ENCODE data around the gene CERS6.
"Not testable (repeated sequence)": the region's sequence is repeated elsewhere in the genome, so short reads cannot be mapped to it uniquely, and the experiment has no call there.

The CERS6 gene

DNA sequence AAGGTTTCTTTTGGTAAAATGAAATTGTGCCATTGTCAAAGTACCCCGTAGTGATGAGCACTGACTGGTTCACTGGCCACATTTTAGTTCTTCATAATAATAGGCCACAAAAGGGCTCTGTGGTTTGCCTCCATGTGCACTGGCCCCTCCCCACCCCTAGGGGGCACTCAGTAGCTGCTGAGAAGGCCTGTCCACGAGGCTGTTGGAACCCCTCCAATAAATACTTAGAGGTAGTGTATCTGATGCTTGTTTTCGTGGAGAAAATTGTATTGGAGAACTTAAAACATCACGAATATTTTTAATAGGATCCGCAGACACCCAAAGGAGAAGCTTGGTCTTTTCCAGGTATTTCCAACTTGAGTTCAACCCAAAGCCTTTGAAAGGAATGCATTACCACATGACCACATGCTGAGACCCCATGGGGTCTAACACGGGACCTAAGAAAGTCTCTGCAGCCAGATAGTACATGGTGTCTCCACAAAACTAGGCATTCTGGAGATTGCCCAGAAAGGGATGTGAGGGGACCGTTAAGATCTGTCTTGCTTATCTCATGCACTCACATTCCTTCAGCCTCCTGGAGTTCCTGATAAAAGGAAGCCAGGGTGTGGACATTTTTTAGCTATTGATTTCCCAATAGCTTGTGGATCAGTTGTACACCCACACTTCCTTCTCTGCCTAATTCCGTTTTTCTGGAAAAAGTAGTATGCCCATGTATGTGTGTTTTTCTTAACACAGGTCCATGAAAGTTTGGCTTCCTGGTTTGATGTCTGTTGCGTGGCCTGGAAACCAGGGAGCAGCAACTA lies 317.8 kb downstream of the CERS6 start:
- no peak for DNase-seq (ENCODE audit: low read depth)

DNA sequence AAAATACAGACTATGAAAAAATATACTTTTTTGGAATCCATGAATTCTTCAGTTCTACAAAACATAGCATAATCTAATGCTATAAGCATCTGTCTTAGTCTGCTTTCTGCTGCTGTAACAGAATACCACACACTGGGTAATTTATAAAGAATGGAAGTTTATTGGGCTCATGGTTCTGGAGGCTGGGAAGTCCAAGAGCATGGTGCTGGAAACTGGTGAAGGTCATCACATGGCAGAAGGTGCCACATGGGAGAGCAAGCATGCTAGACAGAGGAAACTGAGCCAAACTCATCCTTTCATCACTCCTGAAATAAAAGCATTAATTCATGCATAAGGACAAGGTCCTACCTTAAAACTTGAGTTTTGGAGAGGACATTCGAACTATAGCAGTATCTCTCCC lies 319.8 kb downstream of the CERS6 start:
- no peak for DNase-seq (ENCODE audit: low read depth)

DNA sequence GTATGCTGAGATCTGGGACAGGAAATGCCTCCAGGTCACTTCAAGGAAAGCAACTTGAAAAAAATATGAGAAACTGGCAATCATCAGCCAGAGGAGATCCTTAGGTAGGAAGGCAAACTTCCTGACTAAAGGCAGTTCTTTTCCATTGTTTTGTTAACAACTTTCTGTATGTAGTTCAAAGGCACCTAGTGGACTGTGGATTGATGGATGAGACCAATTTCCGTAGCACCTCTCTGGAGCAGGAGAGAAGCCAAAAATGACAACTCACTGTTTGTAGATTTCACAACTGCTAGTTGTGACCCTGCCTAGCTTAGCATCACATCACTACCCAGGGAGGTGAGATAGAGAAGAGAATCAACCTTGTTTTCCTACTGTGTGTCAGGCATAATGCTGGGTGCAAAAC lies 324.6 kb downstream of the CERS6 start:
- DNase-seq (ENCODE audit: low read depth) = no peak

DNA sequence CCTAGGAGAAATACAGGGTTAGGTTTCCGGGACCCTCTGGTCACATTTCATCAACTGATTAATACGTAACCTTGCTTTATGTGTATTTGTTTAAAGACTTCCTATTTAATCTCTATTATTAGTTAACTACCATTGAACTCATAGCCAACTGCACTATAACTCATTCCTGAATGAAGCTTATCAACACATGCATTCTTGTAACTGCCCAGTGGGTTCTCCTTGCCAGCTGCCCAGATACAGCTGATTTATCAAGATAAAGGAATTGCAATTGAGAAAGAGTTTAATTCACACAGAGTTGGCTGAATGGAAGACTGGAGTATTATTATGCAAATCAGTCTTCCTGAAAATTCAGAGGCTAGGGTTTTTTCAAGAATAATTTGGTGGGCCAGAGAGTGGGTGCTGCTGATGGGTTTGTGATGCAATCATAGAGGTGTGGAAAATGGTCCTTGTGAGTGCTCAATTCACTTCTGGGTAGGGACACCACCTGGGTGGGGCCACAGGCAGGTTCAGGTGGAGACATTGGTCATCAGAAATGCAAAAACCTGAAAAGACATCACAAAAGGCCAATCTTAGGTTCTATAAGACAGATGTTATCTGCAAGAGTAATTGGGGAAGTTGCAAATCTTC lies 325.2 kb downstream of the CERS6 start:
- DNase-seq (ENCODE audit: low read depth) = no peak

DNA sequence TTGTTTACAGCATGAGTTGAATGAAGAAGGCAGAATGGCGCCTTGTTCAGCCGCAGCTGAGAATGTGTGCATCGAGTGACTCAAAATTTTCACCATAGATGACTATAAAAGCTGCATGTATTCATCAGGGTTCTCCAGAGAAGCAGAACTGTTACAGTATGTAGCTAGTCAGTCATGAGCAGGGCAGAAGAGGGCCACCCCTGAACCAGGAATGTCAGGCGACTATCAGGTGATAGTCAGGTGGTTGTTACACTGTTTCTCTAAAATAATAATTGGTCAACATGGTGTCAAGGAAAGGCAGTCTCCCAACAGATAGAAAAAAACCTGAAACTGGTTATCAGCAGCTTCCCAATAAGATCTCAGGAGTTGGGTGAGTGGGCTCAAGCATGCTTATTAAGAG lies 326.2 kb downstream of the CERS6 start:
- no peak for DNase-seq (ENCODE audit: low read depth)

DNA sequence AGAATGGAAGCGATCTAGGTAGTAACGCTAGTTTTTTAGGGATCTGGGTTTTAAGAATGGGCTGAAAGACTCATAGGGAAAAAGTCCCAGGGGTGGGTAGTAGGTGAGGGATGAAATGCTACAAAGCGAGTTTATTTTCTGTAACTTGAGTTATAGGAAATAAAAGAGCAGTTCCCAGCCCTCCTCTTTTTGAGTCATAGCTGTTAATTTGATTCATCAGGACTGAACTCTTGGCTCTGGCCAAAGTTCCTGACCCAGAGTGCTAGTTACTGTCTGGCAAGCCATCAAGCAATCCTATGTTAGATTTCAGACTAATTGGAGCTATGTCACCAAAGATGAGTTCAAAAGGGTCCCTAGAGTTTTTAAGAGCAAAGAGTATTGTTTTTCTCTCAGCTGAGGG lies 328.9 kb downstream of the CERS6 start:
- DNase-seq (ENCODE audit: low read depth) = no peak

DNA sequence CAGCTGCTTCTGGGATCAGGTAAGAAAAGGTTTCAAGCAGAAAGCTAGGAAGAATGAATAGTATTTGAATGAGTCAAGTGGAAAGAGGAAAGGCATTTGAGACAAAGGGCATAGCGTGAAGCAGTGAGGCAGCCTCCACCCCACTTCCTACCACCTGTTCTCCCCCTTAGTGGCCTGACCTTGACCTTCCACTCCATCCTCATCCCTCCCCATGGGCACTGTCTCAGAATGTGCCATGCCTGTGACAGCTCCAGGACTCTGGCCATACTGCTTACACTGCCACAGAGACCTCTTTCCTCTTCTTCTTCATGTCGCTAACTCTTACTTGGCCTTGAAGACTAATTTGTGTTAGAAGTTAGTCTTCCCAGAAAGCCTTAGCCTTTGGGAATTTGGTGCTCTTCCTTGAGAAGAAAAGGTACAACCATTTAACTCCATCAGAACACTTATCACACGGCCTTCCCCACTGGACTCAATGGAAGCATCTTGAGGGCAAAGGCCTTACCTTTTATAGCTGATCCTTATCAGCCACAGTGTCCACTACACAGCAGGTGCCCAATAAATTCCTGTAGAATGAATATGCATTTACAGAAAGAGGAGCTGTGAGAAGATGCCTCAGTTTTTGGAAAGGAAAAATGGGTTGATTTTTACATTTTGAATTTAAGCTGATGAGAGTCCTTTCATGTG lies 331.2 kb downstream of the CERS6 start:
- DNase-seq (ENCODE audit: low read depth) = no peak

DNA sequence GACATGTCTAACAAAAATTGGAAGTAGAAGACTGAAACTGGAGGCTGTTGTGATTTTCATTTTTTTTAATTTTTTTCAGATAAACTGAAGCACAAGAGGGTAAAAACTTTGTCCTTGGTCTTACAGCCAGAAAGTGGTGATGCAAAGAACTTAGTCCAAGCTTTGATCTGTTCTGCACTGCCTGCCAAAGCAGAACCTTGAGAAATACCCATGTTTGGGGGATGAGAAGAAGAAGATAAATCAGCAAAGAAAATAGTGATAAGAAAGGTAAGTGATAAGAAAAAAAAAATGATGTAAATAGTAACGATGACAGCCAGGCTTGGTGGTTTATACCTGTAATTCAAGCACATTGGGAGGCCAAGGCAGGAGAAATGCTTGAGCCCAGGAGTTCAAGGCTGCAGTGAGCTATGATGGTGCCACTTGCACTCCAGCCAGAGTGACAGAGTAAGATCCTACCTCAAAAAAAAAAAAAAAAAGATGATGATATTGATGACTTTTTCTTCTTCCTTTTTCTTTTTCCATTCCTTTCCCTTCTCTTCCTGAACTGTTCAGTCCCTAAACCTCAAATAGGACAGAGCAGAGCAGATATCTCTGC lies 331.8 kb downstream of the CERS6 start:
- no peak for DNase-seq (ENCODE audit: low read depth)

DNA sequence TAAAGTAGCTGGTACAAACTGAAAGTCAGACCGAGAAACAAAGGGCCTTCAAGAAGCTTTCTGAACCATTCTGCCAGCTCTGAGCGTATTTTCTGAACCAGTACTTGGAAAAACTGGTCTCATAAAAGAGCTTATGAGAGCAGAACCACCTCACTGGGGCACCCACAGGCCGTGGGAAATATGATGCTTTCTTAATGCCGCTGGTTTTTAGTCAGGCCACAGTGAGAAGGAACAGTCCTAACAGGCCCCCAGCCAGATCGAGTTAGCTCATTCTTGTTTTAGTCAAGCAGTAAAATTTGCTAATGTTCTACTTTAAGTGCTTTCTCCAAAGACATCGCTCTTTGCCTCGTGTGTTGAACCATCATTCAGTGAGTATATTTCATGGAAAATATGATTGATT lies 333.7 kb downstream of the CERS6 start:
- no peak for DNase-seq (ENCODE audit: low read depth)

DNA sequence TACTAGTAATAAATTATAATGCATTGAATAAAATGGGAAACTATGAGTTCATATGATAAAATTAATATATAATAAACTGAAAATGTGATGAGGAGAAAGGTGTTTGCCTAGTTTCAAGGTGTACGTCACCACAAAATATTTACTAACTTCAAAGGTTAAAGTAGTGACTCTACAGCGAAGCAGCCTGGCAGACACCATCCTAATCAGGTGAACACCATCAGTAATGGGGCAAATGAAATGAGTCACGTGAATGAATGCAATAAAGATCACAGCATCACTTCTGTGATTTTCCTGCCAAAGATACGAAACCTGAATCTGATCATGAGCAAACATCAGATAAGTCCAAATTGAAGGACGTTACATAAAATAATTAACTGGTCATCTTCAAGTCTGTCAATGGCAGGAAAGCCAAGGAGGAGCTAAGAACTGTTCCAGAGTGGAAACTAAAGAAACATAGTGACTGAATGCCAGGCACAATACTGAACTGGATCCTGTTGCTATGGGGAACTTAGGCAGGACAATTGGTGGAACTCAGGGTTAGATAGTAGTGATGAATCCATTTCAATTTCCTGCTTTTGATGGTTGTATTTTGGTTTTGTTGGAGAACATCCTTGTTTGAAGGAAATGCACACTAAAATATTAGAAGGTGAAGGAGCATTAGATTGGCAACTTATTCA lies 334.3 kb downstream of the CERS6 start:
- no peak for DNase-seq (ENCODE audit: low read depth)

DNA sequence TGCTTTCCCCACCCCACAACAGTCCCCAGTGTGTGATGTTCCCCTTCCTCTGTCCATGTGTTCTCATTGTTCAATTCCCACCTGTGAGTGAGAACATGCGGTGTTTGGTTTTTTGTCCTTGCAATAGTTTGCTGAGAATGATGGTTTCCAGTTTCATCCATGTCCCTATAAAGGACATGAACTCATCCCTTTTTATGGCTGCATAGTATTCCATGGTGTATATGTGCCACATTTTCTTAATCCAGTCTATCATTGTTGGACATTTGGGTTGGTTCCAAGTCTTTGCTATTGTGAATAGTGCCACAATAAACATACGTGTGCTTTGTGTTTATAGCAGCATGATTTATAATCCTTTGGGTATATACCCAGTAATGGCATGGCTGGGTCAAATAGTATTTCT lies 335.1 kb downstream of the CERS6 start:
- DNase-seq (ENCODE audit: low read depth) = not testable (repeated sequence)

DNA sequence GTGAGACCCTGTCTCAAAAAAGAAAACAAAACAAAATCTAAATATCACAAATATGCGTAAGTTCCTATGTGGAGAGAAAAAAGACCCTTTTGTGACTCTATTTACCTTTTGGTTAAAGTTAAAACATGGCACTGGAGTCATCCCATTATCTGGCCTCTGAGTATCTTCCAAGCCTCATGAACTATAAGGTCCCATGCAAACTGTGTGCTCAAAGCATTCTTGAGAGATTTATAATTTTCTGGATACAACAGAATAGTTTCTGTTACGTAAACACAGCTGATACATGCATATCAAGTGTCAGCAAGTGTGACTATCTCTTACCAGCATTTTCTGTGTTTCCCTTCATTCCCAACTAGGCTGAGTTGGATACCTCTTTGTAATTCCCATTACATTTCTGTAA lies 337.5 kb downstream of the CERS6 start:
- DNase-seq (ENCODE audit: low read depth) = no peak

DNA sequence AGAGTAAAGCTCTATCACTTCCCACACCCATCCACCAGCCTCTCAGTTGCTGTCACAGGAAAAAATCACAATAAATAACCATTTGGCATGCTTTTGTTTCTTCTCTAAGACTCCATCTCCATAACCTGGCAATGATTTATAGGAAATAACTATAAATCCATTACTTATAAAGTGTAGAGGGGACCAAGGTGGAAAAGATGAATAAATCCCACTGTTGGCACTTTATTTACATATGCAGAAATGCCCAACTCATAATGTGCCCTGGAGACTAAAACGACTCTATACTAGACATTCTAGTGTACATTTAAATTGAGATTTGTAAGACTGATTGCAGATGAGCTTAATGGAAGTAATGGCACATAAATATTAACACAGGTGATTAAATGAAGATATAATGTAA lies 338.9 kb downstream of the CERS6 start:
- DNase-seq (ENCODE audit: low read depth) = no peak

DNA sequence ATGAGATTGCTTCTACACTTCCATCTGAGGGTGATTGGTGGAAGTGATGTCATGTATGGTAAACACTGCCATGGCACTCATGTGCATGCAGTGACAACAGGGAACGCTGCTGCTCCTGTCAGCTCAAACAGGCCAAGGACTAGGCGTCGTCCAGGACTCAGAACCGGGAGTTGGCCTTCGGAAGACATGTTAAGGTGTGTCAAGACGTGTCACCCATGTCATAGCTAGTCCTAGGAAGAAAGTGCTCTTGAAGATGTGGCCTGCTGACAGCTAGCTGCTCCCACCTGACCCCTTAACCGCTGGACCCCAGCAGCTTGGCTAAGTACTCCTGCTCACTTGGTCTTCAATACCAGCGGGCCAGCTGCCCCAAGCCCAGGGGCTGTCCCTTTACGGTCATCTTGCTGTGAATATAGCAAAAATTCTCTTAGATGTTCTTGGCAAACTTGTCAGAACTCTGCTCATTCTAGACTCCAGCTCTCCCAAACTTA lies 340.1 kb downstream of the CERS6 start:
- DNase-seq (ENCODE audit: low read depth) = no peak

DNA sequence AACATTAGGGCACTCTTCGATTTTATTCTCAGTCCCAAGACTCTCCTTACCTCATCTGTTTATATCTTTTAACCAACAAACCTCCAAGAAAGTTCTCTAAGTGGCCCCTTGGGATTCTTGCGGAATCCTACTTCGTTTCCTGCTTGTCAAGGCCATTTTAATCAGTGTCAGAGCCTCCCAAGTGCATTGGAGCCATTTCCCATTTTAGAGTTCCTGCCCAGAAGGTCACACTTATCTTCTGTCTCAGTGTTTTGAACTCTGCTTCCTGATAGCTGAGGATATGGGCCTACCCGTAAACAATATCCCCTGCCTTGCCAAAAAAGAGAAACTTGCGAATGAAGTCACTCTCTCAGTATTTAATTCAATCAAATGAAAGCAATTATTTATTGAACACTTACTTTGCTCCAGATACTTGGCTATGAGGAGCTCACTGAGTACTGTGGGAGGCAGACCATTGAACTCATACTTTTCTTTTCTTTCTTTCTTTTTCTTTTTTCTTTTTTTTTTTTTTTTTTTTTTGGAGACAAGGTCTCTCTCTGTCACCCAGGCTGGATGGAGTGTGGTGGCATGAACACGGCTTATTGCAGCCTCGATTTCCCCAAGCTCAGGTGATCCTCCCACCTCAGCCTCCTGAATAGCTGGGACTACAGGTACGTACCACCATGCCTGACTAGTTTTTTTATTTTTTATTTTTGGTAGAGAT lies 340.7 kb downstream of the CERS6 start:
- no peak for DNase-seq (ENCODE audit: low read depth)

DNA sequence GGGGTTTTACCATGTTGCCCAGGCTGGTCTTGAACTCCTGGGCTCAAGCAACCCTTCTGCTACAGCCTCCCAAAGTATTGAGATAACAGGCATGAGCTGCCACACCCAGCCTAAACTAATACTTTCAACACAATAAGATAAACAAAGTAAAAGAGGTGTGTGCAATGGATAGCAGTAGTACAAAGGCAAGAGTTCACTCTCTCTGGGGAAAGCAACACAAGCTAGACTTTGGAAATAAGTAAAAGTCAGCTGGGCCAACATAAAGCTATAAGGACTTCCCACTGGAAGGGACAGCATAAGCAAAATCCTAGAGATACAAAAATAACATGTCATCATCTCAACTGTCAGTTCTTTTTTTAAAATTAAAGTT lies 341.2 kb downstream of the CERS6 start:
- DNase-seq (ENCODE audit: low read depth) = no peak

DNA sequence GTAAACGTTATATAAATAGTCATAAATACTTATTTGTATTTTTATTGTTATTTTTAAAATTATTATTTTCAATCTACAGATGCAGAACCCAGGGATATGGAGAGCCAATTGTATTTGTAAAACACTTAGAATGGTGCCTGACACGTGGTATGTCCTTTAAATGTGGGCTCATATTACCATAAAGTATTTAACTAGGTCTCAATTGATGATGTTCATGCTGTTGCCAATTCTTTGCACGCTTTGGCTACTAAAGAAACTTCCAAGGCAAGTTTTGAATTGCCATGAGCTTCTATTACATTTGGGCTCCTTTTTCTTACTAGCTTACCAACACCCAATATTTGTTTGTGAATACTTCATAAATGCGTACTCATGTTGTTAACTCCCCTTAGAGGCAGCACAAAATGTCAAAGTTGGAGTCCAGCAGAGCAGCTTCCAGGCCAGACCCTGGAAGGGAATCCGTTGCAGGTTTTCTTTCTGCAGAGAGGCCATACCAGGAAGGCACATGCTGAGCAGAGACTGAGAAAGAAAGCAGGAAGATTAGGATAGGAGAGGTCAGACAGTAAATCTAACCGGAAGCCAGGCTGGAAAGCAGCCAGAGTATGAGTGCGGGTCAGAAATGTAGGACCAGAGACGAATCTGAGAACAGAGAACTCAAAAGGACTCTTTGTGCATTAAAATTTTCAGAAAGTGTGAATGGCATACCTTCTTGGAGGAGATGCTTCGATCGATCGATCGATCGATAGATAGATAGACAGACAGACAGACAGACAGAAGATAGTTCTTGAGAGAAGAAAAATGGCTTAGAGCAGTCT lies 342.2 kb downstream of the CERS6 start:
- DNase-seq (ENCODE audit: low read depth) = no peak

DNA sequence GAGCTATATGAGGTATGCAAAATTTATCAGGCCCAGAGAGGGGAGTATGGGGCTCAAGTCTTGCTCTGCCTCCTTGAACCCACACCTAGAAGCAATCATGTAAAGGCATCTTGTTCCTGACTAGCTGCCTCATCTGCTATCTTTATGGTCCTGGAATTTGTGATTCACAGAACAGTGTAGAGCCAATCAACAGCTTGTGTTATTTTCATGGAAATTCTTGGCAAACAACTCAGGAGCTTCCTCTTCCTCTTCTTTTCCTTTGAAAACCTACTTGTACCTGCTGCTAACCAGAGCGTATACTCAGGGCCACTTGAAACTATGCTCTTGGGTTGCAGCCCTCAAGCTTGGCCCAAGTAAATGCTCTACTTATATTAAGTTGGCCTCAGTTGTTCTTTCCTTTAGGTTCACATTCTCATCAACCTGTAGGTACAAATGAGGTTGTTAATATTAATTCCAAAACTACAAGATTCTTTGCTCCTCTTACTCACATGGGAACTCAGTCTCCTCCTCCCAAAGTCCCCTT lies 342.9 kb downstream of the CERS6 start:
- no peak for DNase-seq (ENCODE audit: low read depth)

DNA sequence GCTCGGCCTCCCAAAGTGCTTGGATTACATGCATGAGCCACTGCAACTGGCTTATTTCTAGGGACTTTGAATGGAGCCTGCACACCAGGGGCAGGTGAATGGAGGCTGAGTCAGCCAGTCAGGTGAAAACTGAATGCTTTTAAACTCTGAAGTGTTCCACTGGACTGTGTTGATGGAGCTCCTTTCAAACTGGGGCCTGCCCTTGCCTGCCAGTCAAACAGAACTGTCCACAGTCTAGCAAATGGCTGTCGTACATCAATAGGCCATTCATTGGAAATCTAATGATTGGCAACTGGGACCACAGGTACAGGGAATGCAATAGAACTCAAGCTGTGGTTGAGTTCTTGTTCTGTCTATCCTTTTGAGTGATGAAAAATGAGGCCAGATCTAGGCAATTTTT lies 345.4 kb downstream of the CERS6 start:
- no peak for DNase-seq (ENCODE audit: low read depth)
